Endothelial cell of umbilical vein (primary cell): ENCODE results near the gene LPAR3. TPM values are rescaled to one million over a fixed set of nuclear protein-coding genes. Genes with fewer than 3 reads are reported as not detected.
"Not testable (repeated sequence)": the region's sequence is repeated elsewhere in the genome, so short reads cannot be mapped to it uniquely, and the experiment has no call there.

Experiments
- BruUV-seq: library from RNA; stranded (reverse); fragments of 400-500 nt; replicated peaks from 2 replicates; lab custom pipeline; 2021; lab: Mats Ljungman, UMichigan
- CTCF ChIA-PET: fragments of 300-600, 350-600 bp; sonication (Branson Sonifier 250); formaldehyde crosslinking; loops from one replicate; lab custom pipeline; 2021; ENCODE audit warnings: antibody characterized with exemption, inconsistent platforms; lab: Charles Lee
- POLR2A ChIA-PET: fragments of 300-600, 350-600 bp; sonication (Branson Sonifier 250); formaldehyde crosslinking; loops from one replicate; lab custom pipeline; 2021; ENCODE audit warnings: antibody characterized with exemption, inconsistent platforms; lab: Charles Lee
- DNase-seq: peaks from one replicate; pipeline ENCODE4 v3.0.0-alpha.2; 2011; ENCODE audit warnings: low read depth, low spot score
- FAIRE-seq: peaks from 2 replicates; lab custom pipeline; 2011; peaks lifted over from hg19 to GRCh38; lab: Jason Lieb, UNC
- H2AFZ ChIP-seq: 2 replicates; pipeline ENCODE4 v1.6.0; 2012; ENCODE audit warnings: low read depth, low read length, control low read depth, inconsistent platforms
- H3K27ac ChIP-seq: 2 replicates; pipeline ENCODE4 v1.5.1; 2011; ENCODE audit warnings: low read depth, mild to moderate bottlenecking, control low read depth, low read length, moderate library complexity; ENCODE audit not compliant: insufficient read depth
- H3K27me3 ChIP-seq, 2 experiments: 2 replicates each; pipeline versions ENCODE4 v1.6.0 to v1.6.1; 2011; ENCODE audit warnings: low read length in 2 of 2, mixed read lengths in 1 of 2; ENCODE audit not compliant: control insufficient read depth in 2 of 2, insufficient read depth in 2 of 2
- H3K36me3 ChIP-seq, 2 experiments: 2 replicates in 1 of 2; 3 replicates in 1 of 2; pipeline ENCODE4 v1.5.1; 2011; ENCODE audit warnings: low read length in 2 of 2, mild to moderate bottlenecking in 1 of 2, moderate library complexity in 1 of 2; ENCODE audit not compliant: control insufficient read depth in 2 of 2, insufficient read depth in 2 of 2; ENCODE audit errors: extremely low read depth in 1 of 2
- H3K4me1 ChIP-seq: 3 replicates; pipeline ENCODE4 v1.5.1; 2011; ENCODE audit warnings: mild to moderate bottlenecking, low read length; ENCODE audit not compliant: control insufficient read depth, insufficient read depth; ENCODE audit errors: extremely low read depth
- H3K4me2 ChIP-seq: 2 replicates; pipeline ENCODE4 v1.6.1; 2011; ENCODE audit warnings: low read length, control low read depth, mixed read lengths; ENCODE audit not compliant: insufficient read depth
- H3K4me3 ChIP-seq, 3 experiments: fragments of 200-600 bp in 1 of 3; sonication (generic), shearing (Covaris generic) in 1 of 3; replicated peaks in 1 of 3; 2 replicates each; pipeline ENCODE4 v1.5.1; 2011 to 2016; ENCODE audit warnings: control low read depth in 3 of 3, low read length in 3 of 3, mild to moderate bottlenecking in 2 of 3, inconsistent platforms in 1 of 3, low read depth in 1 of 3, moderate library complexity in 1 of 3; ENCODE audit not compliant: insufficient read depth in 1 of 3
- H3K79me2 ChIP-seq: 2 replicates; pipeline ENCODE4 v1.6.0; 2012; ENCODE audit warnings: low read length, inconsistent platforms; ENCODE audit not compliant: control insufficient read depth, insufficient read depth
- H3K9ac ChIP-seq: replicated peaks from 2 replicates; pipeline ENCODE3; 2011; ENCODE audit warnings: low read length, control low read depth; ENCODE audit not compliant: insufficient read depth; ENCODE audit errors: extremely low read depth
- H3K9me1 ChIP-seq: replicated peaks from 3 replicates; pipeline ENCODE4 v1.6.0; 2011; ENCODE audit warnings: mild to moderate bottlenecking, low read length; ENCODE audit not compliant: control insufficient read depth, insufficient read depth; ENCODE audit errors: extremely low read depth
- H3K9me3 ChIP-seq: replicated peaks from 2 replicates; pipeline ENCODE4 v1.5.1; 2012; ENCODE audit warnings: low read length, inconsistent platforms; ENCODE audit not compliant: control insufficient read depth, insufficient read depth
- H4K20me1 ChIP-seq: replicated peaks from 2 replicates; pipeline ENCODE3; 2011; ENCODE audit warnings: mild to moderate bottlenecking, low read length; ENCODE audit not compliant: control insufficient read depth, insufficient read depth; ENCODE audit errors: extremely low read depth
- CTCF ChIP-seq, 2 donors: IDR thresholded peaks; 1 replicate in 1 of 2; 2 replicates in 1 of 2; pipeline ENCODE4 v1.5.1; 2011; ENCODE audit warnings: low read length in 2 of 2, mild to moderate bottlenecking in 2 of 2, moderate library complexity in 2 of 2, control low read depth in 1 of 2, inconsistent platforms in 1 of 2, low read depth in 1 of 2; ENCODE audit not compliant: insufficient read depth in 1 of 2; ENCODE audit errors: extremely low read depth in 1 of 2
- EZH2 ChIP-seq: IDR thresholded peaks from 2 replicates; pipeline ENCODE4 v1.6.1; 2012; ENCODE audit warnings: borderline replicate concordance, low read depth, mild to moderate bottlenecking, moderate library complexity, low read length, inconsistent platforms; ENCODE audit not compliant: severe bottlenecking
- FOS ChIP-seq: IDR thresholded peaks from 2 replicates; pipeline ENCODE4 v1.6.1; 2011; ENCODE audit warnings: mild to moderate bottlenecking, low read length, moderate library complexity, borderline replicate concordance; ENCODE audit not compliant: insufficient read depth
- GATA2 ChIP-seq: IDR thresholded peaks from 2 replicates; pipeline ENCODE4 v1.7.0; 2011; ENCODE audit warnings: low read depth, mild to moderate bottlenecking, moderate library complexity, mixed read lengths, low read length; ENCODE audit not compliant: insufficient read length, insufficient read depth
- JUN ChIP-seq: IDR thresholded peaks from 2 replicates; pipeline ENCODE4 v1.6.1; 2011; ENCODE audit warnings: borderline replicate concordance, low read depth; ENCODE audit not compliant: insufficient read length, insufficient read depth
- MAX ChIP-seq: IDR thresholded peaks from 2 replicates; pipeline ENCODE4 v1.6.1; 2011; ENCODE audit not compliant: insufficient read depth, insufficient read length
- MYC ChIP-seq: IDR thresholded peaks from one replicate; pipeline ENCODE4 v1.6.1; 2011; ENCODE audit warnings: mild to moderate bottlenecking, low read depth, low read length
- POLR2A ChIP-seq: IDR thresholded peaks from 2 replicates; pipeline ENCODE4 v1.6.1; 2012; ENCODE audit warnings: low read depth, mild to moderate bottlenecking, control low read depth, low read length
- POLR2AphosphoS5 ChIP-seq: IDR thresholded peaks from 2 replicates; pipeline ENCODE4 v1.6.1; 2012; ENCODE audit warnings: low read depth, mild to moderate bottlenecking, control low read depth, low read length, moderate library complexity; ENCODE audit not compliant: insufficient read depth
- dilution Hi-C: fragments of 300-500 bp; cut with MboI; formaldehyde crosslinking; loops from one replicate; pipeline ENCODE4 v1.15.0; 2019; ENCODE audit warnings: low sequenced_read_pairs; ENCODE audit not compliant: extremely low pct_ligation_motif_present
- intact Hi-C: fragments of 100-400 bp; cut with micrococcal nuclease; formaldehyde crosslinking; loops from one replicate; pipeline ENCODE4 v1.10.0; 2022
- polyA plus RNA-seq, 4 experiments: library from polyadenylated mRNA; depleted of rRNA in 3 of 4; stranded (reverse) in 3 of 4; unstranded in 1 of 4; fragments of >200 nt; gene quantifications; 2 replicates each; pipeline versions ENCODE4 v1.2.1 to v1.2.3, GENCODE V29; 2011 to 2012; ENCODE audit warnings: missing spikeins in 1 of 4
- total RNA-seq: library from RNA; stranded (reverse); gene quantifications from 2 replicates; pipeline ENCODE4 v1.2.3, GENCODE V29; 2021

The LPAR3 gene
- total and polyA plus RNA-seq, 2 donors (not counting 3 experiments of a cell fraction or from before 2014, with no cell fraction given) = not detected

- Histone ChIP-seq H3K4me2 (no peak overlapping the region), H3K79me2 (no peaks in the 10 kb centered on the region), H4K20me1 (no peaks in the 10 kb centered on the region), H3K36me3 (no peaks in the 10 kb centered on the region), H3K27me3 (peaks cover 0 to 18% of the 10 kb centered on the region in 2 experiments), H3K27ac (no peak overlapping the region), H2AFZ (no peak overlapping the region), H3K9ac (no peak overlapping the region), H3K9me1 (no peaks in the 10 kb centered on the region), H3K4me3 (no peak overlapping the region), H3K4me1 (no peaks in the 10 kb centered on the region), H3K9me3 (no peaks in the 10 kb centered on the region)
- intact Hi-C loops = no loop called here
- BruUV-seq = no TSS peak
- ChIA-PET POLR2A (no interaction called here), CTCF (no interaction called here)
- no peak for DNase-seq
- TF ChIP-seq JUN = no peak
- no peak for TF ChIP-seq GATA2
- no peak for TF ChIP-seq CTCF (IDR thresholded peaks at IDR 0.05; ENCODE audit: extremely low read depth in 1 of 2, insufficient read depth in 1 of 2, low read depth in 1 of 2, low read length in 2 of 2)
- TF ChIP-seq MAX = no peak
- TF ChIP-seq FOS = no peak
- no peak for TF ChIP-seq MYC
- TF ChIP-seq EZH2 = no peak
- TF ChIP-seq POLR2AphosphoS5 = no peak
- no peak for TF ChIP-seq POLR2A
- FAIRE-seq = no peak
- dilution Hi-C loops = no loop called here
Measured at GRCh38 chr1:84912726-84913554, 19.9 kb upstream of the LPAR3 start.

- H3K4me3 ChIP-seq, H4K20me1 ChIP-seq, H3K9ac ChIP-seq, CTCF ChIA-PET, H3K27ac ChIP-seq, H3K4me2 ChIP-seq, dilution Hi-C loops, H2AFZ ChIP-seq, DNase-seq, H3K9me3 ChIP-seq, BruUV-seq, FAIRE-seq, H3K36me3 ChIP-seq, H3K9me1 ChIP-seq, H3K79me2 ChIP-seq, H3K4me1 ChIP-seq, POLR2A ChIA-PET, intact Hi-C loops: not testable (repeated sequence)
- peaks cover 0 to 18% of the 10 kb centered on the region in 2 experiments for H3K27me3 ChIP-seq
Measured at GRCh38 chr1:84908746-84909464, 15.9 kb upstream of the LPAR3 start.
